Endothelial cell (in vitro differentiated cells): ENCODE results near the gene SRSF12. TPM values are rescaled to one million over a fixed set of nuclear protein-coding genes. Genes with fewer than 3 reads are reported as not detected.
"Not testable (repeated sequence)": the region's sequence is repeated elsewhere in the genome, so short reads cannot be mapped to it uniquely, and the experiment has no call there.

Source experiments
- DNase-seq: peaks from one replicate; pipeline ENCODE4 v3.0.0; 2021; ENCODE audit warnings: low spot score
- H3K27ac Mint-ChIP-seq: one replicate; pipeline ENCODE4 v1.8.0; 2021; ENCODE audit warnings: mixed read lengths, inconsistent platforms; ENCODE audit not compliant: unreplicated experiment
- H3K27me3 Mint-ChIP-seq: one replicate; pipeline ENCODE4 v1.8.0; 2021; ENCODE audit warnings: mild to moderate bottlenecking, moderate library complexity, mixed read lengths, inconsistent platforms; ENCODE audit not compliant: unreplicated experiment
- H3K36me3 Mint-ChIP-seq: one replicate; pipeline ENCODE4 v1.8.0; 2021; ENCODE audit warnings: mild to moderate bottlenecking, low read depth, mixed read lengths, inconsistent platforms; ENCODE audit not compliant: unreplicated experiment
- H3K4me1 Mint-ChIP-seq: one replicate; pipeline ENCODE4 v1.8.0; 2021; ENCODE audit warnings: mild to moderate bottlenecking, mixed read lengths, inconsistent platforms; ENCODE audit not compliant: unreplicated experiment
- H3K4me3 Mint-ChIP-seq: one replicate; pipeline ENCODE4 v1.8.0; 2021; ENCODE audit warnings: mild to moderate bottlenecking, mixed read lengths, inconsistent platforms; ENCODE audit not compliant: unreplicated experiment
- H3K9me3 Mint-ChIP-seq: one replicate; pipeline ENCODE4 v1.8.0; 2021; ENCODE audit warnings: mixed read lengths, inconsistent platforms; ENCODE audit not compliant: unreplicated experiment
- CTCF ChIP-seq: fragments of 200-600 bp; sonication (generic); IDR thresholded peaks from one replicate; pipeline ENCODE4 v1.5.0; 2021; ENCODE audit warnings: antibody characterized with exemption; ENCODE audit not compliant: unreplicated experiment
- total RNA-seq: library from RNA; stranded (reverse); fragmentation: NEBNext Ultra II Directional; extraction: Animal tissue kit (Norgen Biotek cat#: 25700); gene quantifications from one replicate; pipeline ENCODE4 v1.2.1, GENCODE V29; 2021; ENCODE audit not compliant: unreplicated experiment

SRSF12 gene
- total RNA-seq, 1 donor from 2014 or later = 3.9 TPM

GRCh38 chr6:89067796-89068195 is 50.1 kb downstream of the SRSF12 start:
- Mint-ChIP-seq H3K9me3 (no peaks in the 10 kb centered on the region), H3K4me1 (no peaks in the 10 kb centered on the region), H3K36me3 (no peaks in the 10 kb centered on the region), H3K4me3 (no peak overlapping the region), H3K27ac (no peak overlapping the region), H3K27me3 (peaks cover 4% of the 10 kb centered on the region)
- TF ChIP-seq CTCF = no peak
- no peak for DNase-seq

- H3K4me3 Mint-ChIP-seq = no peak overlapping the region
- no peaks in the 10 kb centered on the region for H3K4me1 Mint-ChIP-seq
- H3K9me3 Mint-ChIP-seq = no peaks in the 10 kb centered on the region
- TF ChIP-seq CTCF = no peak
- no peak overlapping the region for H3K27ac Mint-ChIP-seq
- no peak for DNase-seq
- H3K27me3 Mint-ChIP-seq = peaks cover 4% of the 10 kb centered on the region
- H3K36me3 Mint-ChIP-seq = no peaks in the 10 kb centered on the region
Measured at GRCh38 chr6:89066940-89067646, 50.8 kb downstream of the SRSF12 start.

GRCh38 chr6:89066121-89066520 is 51.8 kb downstream of the SRSF12 start:
- not testable (repeated sequence) for H3K9me3 Mint-ChIP-seq, H3K4me3 Mint-ChIP-seq, H3K36me3 Mint-ChIP-seq, H3K4me1 Mint-ChIP-seq, DNase-seq, H3K27me3 Mint-ChIP-seq, H3K27ac Mint-ChIP-seq

GRCh38 chr6:89064931-89065330 is 52.9 kb downstream of the SRSF12 start:
- H3K4me3 Mint-ChIP-seq = not testable (repeated sequence)

GRCh38 chr6:89063881-89064280 is 54.0 kb downstream of the SRSF12 start:
- H3K4me3 Mint-ChIP-seq = no peak overlapping the region
- no peak for TF ChIP-seq CTCF
- H3K27me3 Mint-ChIP-seq = peaks cover 4% of the 10 kb centered on the region
- no peak overlapping the region for H3K27ac Mint-ChIP-seq
- H3K9me3 Mint-ChIP-seq = no peaks in the 10 kb centered on the region
- no peaks in the 10 kb centered on the region for H3K4me1 Mint-ChIP-seq
- DNase-seq = no peak
- H3K36me3 Mint-ChIP-seq = no peaks in the 10 kb centered on the region

More at GRCh38 chr6:89064931-89065330, 52.9 kb downstream of the SRSF12 start:
- H3K27me3 Mint-ChIP-seq, H3K9me3 Mint-ChIP-seq, H3K27ac Mint-ChIP-seq, DNase-seq, H3K36me3 Mint-ChIP-seq, H3K4me1 Mint-ChIP-seq: not testable (repeated sequence)

GRCh38 chr6:89059227-89059626 is 58.6 kb downstream of the SRSF12 start:
- no peaks in the 10 kb centered on the region for H3K4me1 Mint-ChIP-seq
- no peak for TF ChIP-seq CTCF
- no peaks in the 10 kb centered on the region for H3K9me3 Mint-ChIP-seq
- DNase-seq = no peak
- no peak overlapping the region for H3K4me3 Mint-ChIP-seq
- no peak overlapping the region for H3K27ac Mint-ChIP-seq
- H3K36me3 Mint-ChIP-seq = no peaks in the 10 kb centered on the region
- no peaks in the 10 kb centered on the region for H3K27me3 Mint-ChIP-seq
